Choroid plexus epithelial cell (primary cell): ENCODE measurements around the gene METTL24.

ENCODE experiments used
- DNase-seq: peaks from one replicate; pipeline ENCODE4 v3.0.0-alpha.2; 2010; ENCODE audit warnings: low read depth
- H3K4me3 ChIP-seq: 2 replicates; pipeline ENCODE4 v1.5.1; 2011; ENCODE audit warnings: low read depth, mild to moderate bottlenecking, control low read depth, low read length, moderate library complexity
- CTCF ChIP-seq: conservative IDR thresholded peaks from 2 replicates; pipeline ENCODE4 v1.5.1; 2011; ENCODE audit warnings: low read depth, mild to moderate bottlenecking, control low read depth, inconsistent platforms, low read length, moderate library complexity

Gene METTL24

GRCh38 chr6:110324548-110324947 lies 33.6 kb downstream of the METTL24 start:
- no peak for DNase-seq
- no peak overlapping the region for H3K4me3 ChIP-seq
- TF ChIP-seq CTCF: no peak

GRCh38 chr6:110323258-110323657 lies 34.9 kb downstream of the METTL24 start:
- H3K4me3 ChIP-seq: no peak overlapping the region
- no peak for DNase-seq
- no peak for TF ChIP-seq CTCF

- H3K4me3 ChIP-seq: no peak overlapping the region
- no peak for TF ChIP-seq CTCF
- DNase-seq: no peak
These were observed 35.3 kb downstream of the METTL24 start for GRCh38 chr6:110322874-110323242.

GRCh38 chr6:110322151-110322873 lies 35.8 kb downstream of the METTL24 start:
- TF ChIP-seq CTCF: no peak
- no peak for DNase-seq
- no peak overlapping the region for H3K4me3 ChIP-seq

- no peak overlapping the region for H3K4me3 ChIP-seq
- no peak for TF ChIP-seq CTCF
- no peak for DNase-seq
These were observed 37.8 kb downstream of the METTL24 start for GRCh38 chr6:110320307-110320706.

GRCh38 chr6:110319843-110320242 lies 38.3 kb downstream of the METTL24 start:
- no peak overlapping the region for H3K4me3 ChIP-seq
- no peak for DNase-seq
- no peak for TF ChIP-seq CTCF

- no peak for TF ChIP-seq CTCF
- H3K4me3 ChIP-seq: no peak overlapping the region
- no peak for DNase-seq
These were observed 38.8 kb downstream of the METTL24 start for GRCh38 chr6:110319381-110319780.
